OCI-LY3 (cell line): ENCODE results near the gene PLCB1.
"Not testable (repeated sequence)": the region's sequence is repeated elsewhere in the genome, so short reads cannot be mapped to it uniquely, and the experiment has no call there.

Experiments used
- H2AFZ ChIP-seq: fragments of 200-600, 300-600 bp; shearing (Covaris generic); 2 replicates; pipeline ENCODE4 v1.6.0; 2014; ENCODE audit warnings: antibody characterized with exemption, low read depth, low read length
- H3K27ac ChIP-seq: fragments of 200-600, 300-600 bp; sonication (generic); 2 replicates; pipeline ENCODE4 v1.5.1; 2014; ENCODE audit warnings: mild to moderate bottlenecking, low read length, moderate library complexity, mixed read lengths
- H3K27me3 ChIP-seq: fragments of 200-600, 300-600 bp; sonication (generic); 2 replicates; pipeline ENCODE4 v1.6.1; 2014; ENCODE audit warnings: low read depth, low read length, mixed read lengths
- H3K36me3 ChIP-seq: fragments of 200-600, 300-600 bp; sonication (generic); replicated peaks from 2 replicates; pipeline ENCODE3; 2014; ENCODE audit warnings: low read depth, low read length, mixed read lengths
- H3K4me1 ChIP-seq: fragments of 300-600, 200-600 bp; sonication (generic); 2 replicates; pipeline ENCODE4 v1.6.1; 2014; ENCODE audit warnings: low read length, mixed read lengths
- H3K4me2 ChIP-seq: fragments of 200-600, 300-600 bp; sonication (generic); 2 replicates; pipeline ENCODE4 v1.6.1; 2014; ENCODE audit warnings: low read length, mixed read lengths
- H3K4me3 ChIP-seq: fragments of 300-600, 200-600 bp; sonication (generic); 2 replicates; pipeline ENCODE4 v1.5.1; 2014; ENCODE audit warnings: antibody characterized with exemption, mild to moderate bottlenecking, low read length, moderate library complexity
- H3K79me2 ChIP-seq: fragments of 300-600, 200-600 bp; shearing (Covaris generic); 2 replicates; pipeline ENCODE4 v1.6.1; 2014; ENCODE audit warnings: mild to moderate bottlenecking, low read length, mixed read lengths
- H3K9ac ChIP-seq: fragments of 300-600, 200-600 bp; shearing (Covaris generic); 2 replicates; pipeline ENCODE4 v1.6.0; 2014; ENCODE audit warnings: mild to moderate bottlenecking, low read length, moderate library complexity
- H3K9me3 ChIP-seq: fragments of 200-600, 300-600 bp; shearing (Covaris generic); 2 replicates; pipeline ENCODE4 v1.6.1; 2014; ENCODE audit warnings: low read length, mixed read lengths; ENCODE audit not compliant: insufficient read depth
- H4K20me1 ChIP-seq: fragments of 200-600, 300-600 bp; sonication (generic); 2 replicates; pipeline ENCODE4 v1.6.1; 2016; ENCODE audit warnings: low read length, mixed read lengths; ENCODE audit not compliant: insufficient read depth
- EZH2phosphoT487 ChIP-seq: fragments of 200-600 bp; shearing (Covaris generic); IDR thresholded peaks from 2 replicates; pipeline ENCODE4 v1.6.1; 2018; ENCODE audit warnings: antibody characterized with exemption, mixed run types, low read depth
- TF ChIP-seq, protein P1 (sequence below): fragments of 200-600, 300-600 bp; sonication (generic); IDR thresholded peaks from 2 replicates; pipeline ENCODE4 v1.5.1; 2014; ENCODE audit warnings: antibody characterized with exemption, low read length, low read depth

The PLCB1 gene

GRCh38 chr20:8154638-8155037, 22.6 kb downstream of the PLCB1 start:
- Histone ChIP-seq H3K36me3 (no peaks in the 10 kb centered on the region), H2AFZ (no peak overlapping the region), H3K27ac (no peak overlapping the region), H3K4me1 (no peaks in the 10 kb centered on the region), H3K79me2 (no peaks in the 10 kb centered on the region), H3K9ac (no peak overlapping the region), H3K9me3 (no peaks in the 10 kb centered on the region), H3K4me2 (no peak overlapping the region), H4K20me1 (no peaks in the 10 kb centered on the region), H3K27me3 (peaks cover 5% of the 10 kb centered on the region; the same call in 1 of the 2 replicates), H3K4me3 (no peak overlapping the region)
- no peak for TF ChIP-seq EZH2phosphoT487
- TF ChIP-seq, protein P1, sequence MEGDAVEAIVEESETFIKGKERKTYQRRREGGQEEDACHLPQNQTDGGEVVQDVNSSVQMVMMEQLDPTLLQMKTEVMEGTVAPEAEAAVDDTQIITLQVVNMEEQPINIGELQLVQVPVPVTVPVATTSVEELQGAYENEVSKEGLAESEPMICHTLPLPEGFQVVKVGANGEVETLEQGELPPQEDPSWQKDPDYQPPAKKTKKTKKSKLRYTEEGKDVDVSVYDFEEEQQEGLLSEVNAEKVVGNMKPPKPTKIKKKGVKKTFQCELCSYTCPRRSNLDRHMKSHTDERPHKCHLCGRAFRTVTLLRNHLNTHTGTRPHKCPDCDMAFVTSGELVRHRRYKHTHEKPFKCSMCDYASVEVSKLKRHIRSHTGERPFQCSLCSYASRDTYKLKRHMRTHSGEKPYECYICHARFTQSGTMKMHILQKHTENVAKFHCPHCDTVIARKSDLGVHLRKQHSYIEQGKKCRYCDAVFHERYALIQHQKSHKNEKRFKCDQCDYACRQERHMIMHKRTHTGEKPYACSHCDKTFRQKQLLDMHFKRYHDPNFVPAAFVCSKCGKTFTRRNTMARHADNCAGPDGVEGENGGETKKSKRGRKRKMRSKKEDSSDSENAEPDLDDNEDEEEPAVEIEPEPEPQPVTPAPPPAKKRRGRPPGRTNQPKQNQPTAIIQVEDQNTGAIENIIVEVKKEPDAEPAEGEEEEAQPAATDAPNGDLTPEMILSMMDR, result no peak

DNA sequence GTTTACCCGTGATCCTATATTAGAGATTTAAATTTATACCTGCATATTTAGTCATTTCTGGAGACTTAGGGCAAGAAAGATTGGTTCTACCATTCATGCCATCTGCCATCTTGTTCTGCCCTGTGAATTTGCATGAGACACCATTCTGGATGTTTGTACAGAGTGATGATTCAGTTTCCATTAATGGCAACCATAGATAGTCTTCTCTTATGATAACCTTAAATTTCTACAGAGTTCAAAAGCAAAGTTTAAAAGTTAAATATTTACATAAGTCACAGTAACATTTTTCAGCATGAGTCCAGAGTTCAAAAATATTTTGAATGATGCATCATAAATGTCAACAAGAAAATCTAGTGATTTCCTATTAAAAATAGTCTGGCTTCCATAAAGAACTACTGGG, 23.2 kb downstream of the PLCB1 start:
- Histone ChIP-seq H3K27me3 (peaks cover 5% of the 10 kb centered on the region; the same call in 1 of the 2 replicates), H3K4me1 (no peaks in the 10 kb centered on the region), H3K79me2 (no peaks in the 10 kb centered on the region), H3K4me3 (no peak overlapping the region), H2AFZ (no peak overlapping the region), H3K9ac (no peak overlapping the region), H4K20me1 (no peaks in the 10 kb centered on the region), H3K9me3 (no peaks in the 10 kb centered on the region), H3K4me2 (no peak overlapping the region), H3K27ac (no peak overlapping the region), H3K36me3 (no peaks in the 10 kb centered on the region)
- TF ChIP-seq, protein P1, result no peak
- no peak for TF ChIP-seq EZH2phosphoT487

GRCh38 chr20:8155812-8156211, 23.7 kb downstream of the PLCB1 start:
- H3K4me2 ChIP-seq, result no peak overlapping the region
- TF ChIP-seq, protein P1, result no peak
- TF ChIP-seq EZH2phosphoT487, result no peak

DNA sequence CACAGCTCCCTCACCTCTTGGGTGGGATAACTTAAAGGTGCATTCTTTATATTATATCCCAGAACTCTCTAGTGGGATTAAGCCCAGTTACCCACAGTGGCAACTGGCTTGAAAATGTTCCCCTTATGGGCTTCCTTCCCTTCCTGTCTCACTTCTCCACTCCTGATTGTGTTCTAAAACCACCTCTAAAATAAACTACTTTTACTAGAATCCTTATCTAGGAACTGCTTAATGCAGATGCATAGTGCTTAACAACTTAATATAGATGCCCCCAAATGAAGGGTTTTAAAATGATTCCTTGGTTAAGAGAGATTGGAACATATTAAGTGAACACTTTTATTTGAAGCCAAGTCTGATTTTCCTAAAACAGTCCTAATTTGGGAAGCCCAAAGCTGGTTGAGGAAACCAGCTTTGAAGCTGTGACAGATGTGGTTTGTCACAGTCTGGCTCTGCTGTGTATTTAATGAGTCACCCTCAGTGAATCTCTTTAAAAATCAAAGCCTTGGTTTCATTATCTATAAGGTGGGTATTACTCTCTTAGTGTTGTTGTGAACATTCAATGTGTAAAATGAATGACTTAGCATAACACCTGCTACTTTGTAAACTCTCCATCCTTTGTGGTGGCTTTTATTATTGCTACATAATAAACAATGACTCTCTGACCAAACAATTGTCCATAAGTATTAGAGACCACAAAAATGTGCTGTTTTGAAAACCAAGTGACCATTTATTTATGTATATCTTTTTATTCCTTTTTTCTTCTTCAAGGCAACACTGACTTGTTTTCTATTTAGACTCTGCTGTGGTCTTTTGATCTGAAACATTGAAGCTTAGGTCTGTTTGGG, 24.4 kb downstream of the PLCB1 start:
- H3K27me3 ChIP-seq, result no peaks in the 10 kb centered on the region
- no peaks in the 10 kb centered on the region for H3K79me2 ChIP-seq
- no peaks in the 10 kb centered on the region for H3K36me3 ChIP-seq
- no peaks in the 10 kb centered on the region for H3K9me3 ChIP-seq
- no peak overlapping the region for H3K9ac ChIP-seq
- no peak overlapping the region for H3K4me3 ChIP-seq
- H3K27ac ChIP-seq, result no peak overlapping the region
- no peaks in the 10 kb centered on the region for H3K4me1 ChIP-seq
- TF ChIP-seq EZH2phosphoT487, result no peak
- TF ChIP-seq, protein P1, result no peak
- no peak overlapping the region for H2AFZ ChIP-seq
- H3K4me2 ChIP-seq, result no peak overlapping the region
- H4K20me1 ChIP-seq, result no peaks in the 10 kb centered on the region

More at GRCh38 chr20:8155812-8156211, 23.7 kb downstream of the PLCB1 start:
- no peaks in the 10 kb centered on the region for H3K9me3 ChIP-seq
- H3K9ac ChIP-seq, result no peak overlapping the region
- H3K27ac ChIP-seq, result no peak overlapping the region
- peaks cover 2% of the 10 kb centered on the region; the same call in 1 of the 2 replicates for H3K27me3 ChIP-seq
- no peaks in the 10 kb centered on the region for H3K4me1 ChIP-seq
- no peak overlapping the region for H2AFZ ChIP-seq
- no peaks in the 10 kb centered on the region for H4K20me1 ChIP-seq
- no peaks in the 10 kb centered on the region for H3K36me3 ChIP-seq
- no peaks in the 10 kb centered on the region for H3K79me2 ChIP-seq
- H3K4me3 ChIP-seq, result no peak overlapping the region

- H3K4me2 ChIP-seq, H2AFZ ChIP-seq, H3K36me3 ChIP-seq, H3K79me2 ChIP-seq, H3K4me1 ChIP-seq, H3K4me3 ChIP-seq, H3K27ac ChIP-seq, H3K9ac ChIP-seq, H3K9me3 ChIP-seq, H4K20me1 ChIP-seq, H3K27me3 ChIP-seq: not testable (repeated sequence)
Observed at GRCh38 chr20:8159217-8159616, 27.2 kb downstream of the PLCB1 start.
